D721Med (cell line): Measurements from ENCODE around the gene MYH2.

Experiments
- DNase-seq: peaks from one replicate; pipeline ENCODE4 v3.0.0; 2011; ENCODE audit warnings: low spot score; ENCODE audit not compliant: insufficient read length
- FAIRE-seq: peaks from 2 replicates; lab custom pipeline; 2011; peaks lifted over from hg19 to GRCh38; lab: Jason Lieb, UNC
- TF ChIP-seq, protein P1 (sequence below): IDR thresholded peaks from 2 replicates; pipeline ENCODE4 v1.5.1; 2012; ENCODE audit warnings: mild to moderate bottlenecking, control low read depth; ENCODE audit not compliant: insufficient read depth; ENCODE audit errors: missing control alignments

MYH2 gene

DNA sequence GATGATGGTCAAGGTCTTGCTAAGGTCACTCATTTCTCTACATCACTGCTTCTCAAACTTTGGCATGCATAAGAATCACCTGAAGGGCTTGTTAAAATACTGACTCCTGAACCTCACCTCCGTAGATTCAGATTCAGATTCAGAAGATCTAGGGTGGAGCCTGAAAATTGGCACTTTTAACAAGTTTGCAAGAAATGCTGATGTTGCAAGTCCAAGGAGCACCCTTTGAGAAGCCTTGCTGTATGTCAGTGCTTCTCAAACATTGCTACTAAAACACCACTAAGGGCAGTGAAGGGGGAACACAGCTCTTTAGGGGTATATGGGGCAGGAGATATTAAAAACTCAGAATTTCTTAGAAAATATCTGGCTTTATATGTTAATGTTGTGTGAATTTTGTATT is 17.4 kb downstream of the MYH2 start:
- TF ChIP-seq, protein P1, sequence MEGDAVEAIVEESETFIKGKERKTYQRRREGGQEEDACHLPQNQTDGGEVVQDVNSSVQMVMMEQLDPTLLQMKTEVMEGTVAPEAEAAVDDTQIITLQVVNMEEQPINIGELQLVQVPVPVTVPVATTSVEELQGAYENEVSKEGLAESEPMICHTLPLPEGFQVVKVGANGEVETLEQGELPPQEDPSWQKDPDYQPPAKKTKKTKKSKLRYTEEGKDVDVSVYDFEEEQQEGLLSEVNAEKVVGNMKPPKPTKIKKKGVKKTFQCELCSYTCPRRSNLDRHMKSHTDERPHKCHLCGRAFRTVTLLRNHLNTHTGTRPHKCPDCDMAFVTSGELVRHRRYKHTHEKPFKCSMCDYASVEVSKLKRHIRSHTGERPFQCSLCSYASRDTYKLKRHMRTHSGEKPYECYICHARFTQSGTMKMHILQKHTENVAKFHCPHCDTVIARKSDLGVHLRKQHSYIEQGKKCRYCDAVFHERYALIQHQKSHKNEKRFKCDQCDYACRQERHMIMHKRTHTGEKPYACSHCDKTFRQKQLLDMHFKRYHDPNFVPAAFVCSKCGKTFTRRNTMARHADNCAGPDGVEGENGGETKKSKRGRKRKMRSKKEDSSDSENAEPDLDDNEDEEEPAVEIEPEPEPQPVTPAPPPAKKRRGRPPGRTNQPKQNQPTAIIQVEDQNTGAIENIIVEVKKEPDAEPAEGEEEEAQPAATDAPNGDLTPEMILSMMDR = no peak
- FAIRE-seq (no peak), DNase-seq (no peak)

DNA sequence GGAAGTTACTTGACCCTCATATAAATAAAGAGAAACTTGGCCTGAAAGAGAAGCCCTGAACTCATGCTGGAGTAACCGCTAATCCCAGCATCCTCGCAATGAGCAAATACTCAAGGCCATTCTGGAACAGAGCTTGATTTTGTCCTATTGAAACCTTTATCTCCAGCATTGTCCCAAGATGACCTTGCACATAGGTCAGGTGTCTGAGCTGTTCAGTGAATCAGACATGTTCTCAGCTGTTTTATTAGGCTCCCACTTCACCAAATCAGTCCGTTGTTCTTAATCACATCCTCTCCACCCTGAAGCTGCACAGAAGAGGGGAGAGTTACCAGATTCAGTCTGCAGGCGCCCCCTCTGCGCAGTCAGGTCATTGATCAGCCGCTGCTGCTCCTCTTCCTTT is 22.0 kb downstream of the MYH2 start:
- FAIRE-seq (no peak), DNase-seq (no peak)
- TF ChIP-seq, protein P1 = no peak

DNA sequence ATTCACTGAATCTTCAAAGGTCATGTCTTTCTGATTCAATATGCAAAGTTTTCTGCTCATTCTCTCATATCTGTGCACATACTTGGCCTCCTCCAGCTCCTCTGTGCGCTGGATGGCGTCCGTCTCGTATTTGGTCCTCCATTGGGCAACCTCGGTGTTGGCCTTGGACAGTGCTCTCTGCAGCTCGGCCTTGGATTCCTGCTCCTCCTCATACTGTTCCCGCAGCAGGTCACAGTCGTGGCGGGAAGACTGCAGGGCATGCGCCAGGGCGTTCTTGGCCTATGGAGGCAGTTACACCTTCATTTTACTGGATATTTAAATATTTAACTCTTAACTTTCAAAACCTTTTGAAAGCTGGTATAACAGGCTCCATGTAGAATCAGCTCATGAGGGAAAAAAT is 22.9 kb downstream of the MYH2 start:
- TF ChIP-seq, protein P1 = no peak
- FAIRE-seq (no peak), DNase-seq (no peak)

DNA sequence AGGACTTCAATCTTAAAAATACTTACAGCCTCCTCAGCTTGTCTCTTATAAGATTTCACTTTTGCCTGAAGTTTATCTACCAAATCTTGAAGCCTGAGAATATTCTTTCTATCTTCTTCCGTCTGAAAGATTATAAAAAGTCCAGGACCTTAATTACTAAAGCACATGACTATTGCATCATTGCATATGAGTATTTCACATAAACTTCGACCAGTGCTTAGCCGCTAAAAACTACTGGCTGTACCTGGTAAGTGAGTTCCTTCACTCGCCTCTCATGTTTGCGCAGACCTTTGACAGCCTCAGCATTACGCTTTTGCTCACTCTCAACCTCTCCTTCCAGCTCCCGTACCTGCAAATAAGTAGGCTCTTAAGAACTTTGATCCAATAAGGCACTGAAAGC is 26.4 kb downstream of the MYH2 start:
- DNase-seq (no peak), FAIRE-seq (no peak)
- TF ChIP-seq, protein P1 = no peak

DNA sequence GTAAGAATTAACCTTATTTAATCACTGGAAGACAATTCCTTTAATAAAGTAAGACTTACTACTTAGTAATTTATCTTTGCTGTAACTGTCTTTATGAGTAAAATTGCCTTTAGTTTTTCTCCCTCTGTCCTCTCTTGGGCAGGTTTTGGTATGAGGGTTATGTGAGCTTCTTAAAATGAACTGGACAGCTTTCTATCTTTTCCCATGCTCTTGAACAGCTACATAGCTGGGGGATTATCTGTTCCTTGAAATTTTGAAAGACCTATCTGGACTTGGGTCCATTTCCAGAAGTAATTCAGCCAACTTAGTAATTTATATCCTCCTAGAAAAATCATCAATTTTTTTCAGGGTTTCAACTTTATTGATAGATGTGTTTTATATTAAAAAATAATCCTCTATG is 27.5 kb downstream of the MYH2 start:
- no peak for FAIRE-seq
- TF ChIP-seq, protein P1 = no peak
- no peak for DNase-seq

DNA sequence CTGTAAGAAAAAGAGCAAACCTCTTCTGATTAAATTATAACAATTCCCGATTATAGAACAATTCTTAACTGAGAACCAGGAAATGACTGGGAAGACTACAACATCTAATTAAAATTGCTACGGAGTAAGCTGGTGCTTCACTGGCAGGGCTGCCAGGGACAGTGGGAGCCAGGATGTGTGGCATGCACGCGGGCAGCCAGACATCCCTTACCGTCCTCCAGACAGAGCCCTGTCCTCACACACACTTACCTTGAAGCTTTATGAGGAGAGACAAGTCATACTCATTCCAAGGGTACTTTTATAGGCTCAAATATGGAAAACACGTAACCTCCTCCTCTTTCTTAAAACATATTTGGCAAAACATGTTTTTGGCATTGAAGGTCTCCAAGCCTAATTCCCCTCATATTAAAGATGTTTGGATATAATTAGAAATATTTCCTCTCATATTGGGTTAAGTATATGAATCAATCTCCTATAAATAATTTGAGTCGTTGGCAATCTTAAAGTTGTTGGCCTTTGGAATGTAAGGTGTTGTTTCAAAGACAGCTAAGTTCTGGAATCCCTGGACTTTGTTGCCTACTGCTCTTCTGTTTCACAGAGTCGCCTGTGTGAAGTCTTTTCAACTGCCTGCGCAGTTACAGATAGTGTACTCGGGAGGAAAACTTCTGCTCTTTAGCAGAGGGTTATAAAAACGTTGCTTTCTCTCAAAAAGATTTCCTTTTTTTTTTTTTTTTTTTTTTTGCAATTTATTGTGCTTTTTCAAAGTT is 31.0 kb downstream of the MYH2 start, which contains the start of gene MYH1:
TSS of gene MYH1 (minus strand) at position 272 of the 767 bp plus-strand sequence. CDS start 1,900 bp downstream, outside the sequence.
- TF ChIP-seq, protein P1 = no peak
- DNase-seq = no peak
- FAIRE-seq = no peak

DNA sequence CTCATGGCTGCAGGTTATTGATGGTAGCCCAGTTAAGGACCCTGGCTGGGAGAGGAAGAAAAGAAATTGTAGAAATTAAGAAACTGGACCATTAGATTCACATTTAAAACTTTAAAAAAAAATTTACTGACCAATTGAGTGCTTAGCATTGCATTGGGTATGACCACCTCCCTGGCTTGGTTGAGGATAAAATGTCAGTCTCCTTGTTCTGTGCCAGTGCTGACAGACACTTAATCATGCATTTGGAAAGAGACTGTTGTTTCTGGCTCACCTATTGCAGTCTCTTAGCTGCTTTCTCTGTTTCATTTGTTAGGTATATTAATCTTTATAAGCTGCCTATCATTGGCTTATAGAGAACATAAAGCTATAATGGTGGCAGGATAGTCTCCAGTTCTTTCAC is 32.8 kb downstream of the MYH2 start:
- no peak for DNase-seq
- no peak for FAIRE-seq
- TF ChIP-seq, protein P1 = no peak
